HCT116 (cell line): ENCODE measurements around the gene APBB1IP.

Experiments
- EZH2 ChIP-seq: fragments of 200-600 bp; sonication (generic); IDR thresholded peaks from 2 replicates; pipeline ENCODE4 v1.6.1; 2017; ENCODE audit warnings: antibody characterized with exemption, mixed run types
- FOSL1 ChIP-seq: IDR thresholded peaks from 2 replicates; pipeline ENCODE4 v1.6.1; 2012; ENCODE audit warnings: low read depth
- JUND ChIP-seq: IDR thresholded peaks from 2 replicates; pipeline ENCODE4 v1.6.1; 2012
- MAX ChIP-seq: IDR thresholded peaks from 2 replicates; pipeline ENCODE4 v1.6.1; 2012
- POLR2A ChIP-seq: IDR thresholded peaks from 2 replicates; pipeline ENCODE4 v1.7.0; 2011; ENCODE audit warnings: borderline replicate concordance; ENCODE audit not compliant: insufficient read depth, insufficient read length; ENCODE audit errors: extremely low read depth
- POLR2AphosphoS5 ChIP-seq: IDR thresholded peaks from 2 replicates; pipeline ENCODE4 v1.6.1; 2011; ENCODE audit warnings: mild to moderate bottlenecking, low read depth, low read length, moderate library complexity
- SIN3A ChIP-seq: IDR thresholded peaks from 2 replicates; pipeline ENCODE4 v1.6.1; 2012; ENCODE audit warnings: low read depth
- SRF ChIP-seq: IDR thresholded peaks from 2 replicates; pipeline ENCODE4 v1.6.1; 2012; ENCODE audit warnings: low read depth
- ZNF274 ChIP-seq: fragments of 200-500 bp; sonication (Bioruptor generic); IDR thresholded peaks from 2 replicates; pipeline ENCODE4 v1.6.1; 2014; ENCODE audit warnings: mild to moderate bottlenecking, low read depth, low read length, inconsistent platforms
- TF ChIP-seq, protein P1 (sequence below), 3 experiments: fragments of 200-600 bp in 1 of 3; sonication (generic) in 1 of 3; IDR thresholded peaks in 2 of 3; conservative IDR thresholded peaks in 1 of 3; 2 replicates each; pipeline ENCODE4 v1.5.1; 2012 to 2017; ENCODE audit warnings: low read depth in 2 of 3, low read length in 2 of 3, antibody characterized with exemption in 1 of 3, borderline replicate concordance in 1 of 3, control low read depth in 1 of 3, mild to moderate bottlenecking in 1 of 3, mixed read lengths in 1 of 3, mixed run types in 1 of 3, moderate library complexity in 1 of 3; ENCODE audit not compliant: insufficient read depth in 1 of 3
- TF ChIP-seq, protein P2 (sequence below): IDR thresholded peaks from 2 replicates; pipeline ENCODE4 v1.6.1; 2012

- TF ChIP-seq, protein P1, sequence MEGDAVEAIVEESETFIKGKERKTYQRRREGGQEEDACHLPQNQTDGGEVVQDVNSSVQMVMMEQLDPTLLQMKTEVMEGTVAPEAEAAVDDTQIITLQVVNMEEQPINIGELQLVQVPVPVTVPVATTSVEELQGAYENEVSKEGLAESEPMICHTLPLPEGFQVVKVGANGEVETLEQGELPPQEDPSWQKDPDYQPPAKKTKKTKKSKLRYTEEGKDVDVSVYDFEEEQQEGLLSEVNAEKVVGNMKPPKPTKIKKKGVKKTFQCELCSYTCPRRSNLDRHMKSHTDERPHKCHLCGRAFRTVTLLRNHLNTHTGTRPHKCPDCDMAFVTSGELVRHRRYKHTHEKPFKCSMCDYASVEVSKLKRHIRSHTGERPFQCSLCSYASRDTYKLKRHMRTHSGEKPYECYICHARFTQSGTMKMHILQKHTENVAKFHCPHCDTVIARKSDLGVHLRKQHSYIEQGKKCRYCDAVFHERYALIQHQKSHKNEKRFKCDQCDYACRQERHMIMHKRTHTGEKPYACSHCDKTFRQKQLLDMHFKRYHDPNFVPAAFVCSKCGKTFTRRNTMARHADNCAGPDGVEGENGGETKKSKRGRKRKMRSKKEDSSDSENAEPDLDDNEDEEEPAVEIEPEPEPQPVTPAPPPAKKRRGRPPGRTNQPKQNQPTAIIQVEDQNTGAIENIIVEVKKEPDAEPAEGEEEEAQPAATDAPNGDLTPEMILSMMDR (IDR thresholded peaks at IDR 0.05 in 2 of 3, conservative IDR thresholded peaks at IDR 0.05 in 1 of 3; ENCODE audit: borderline replicate concordance in 1 of 3, insufficient read depth in 1 of 3, low read depth in 2 of 3, low read length in 2 of 3) = no peak
- TF ChIP-seq SIN3A (no peak), POLR2AphosphoS5 (no peak), MAX (no peak), ZNF274 (no peak), EZH2 (no peak), POLR2A (no peak), JUND (no peak), SRF (no peak), FOSL1 (no peak)
- TF ChIP-seq, protein P2, sequence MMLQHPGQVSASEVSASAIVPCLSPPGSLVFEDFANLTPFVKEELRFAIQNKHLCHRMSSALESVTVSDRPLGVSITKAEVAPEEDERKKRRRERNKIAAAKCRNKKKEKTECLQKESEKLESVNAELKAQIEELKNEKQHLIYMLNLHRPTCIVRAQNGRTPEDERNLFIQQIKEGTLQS = no peak
Observed at GRCh38 chr10:26437637-26438461, at the start of gene APBB1IP.
